ENCODE measurements around the gene IL5.

Gene IL5

GRCh38 chr5:132492386-132493125 lies 50.8 kb downstream of the IL5 start:
- peaks cover 65% of the 10 kb centered on the region for H3K4me1 ChIP-seq (ENCODE audit: control insufficient read depth, low read length)
- no peak overlapping the region for H3K27ac ChIP-seq (ENCODE audit: low read depth, low read length)

More at GRCh38 chr5:132492386-132493125, 50.8 kb downstream of the IL5 start:
- Histone ChIP-seq H3K4me2 (ENCODE audit: low read length) (no peak overlapping the region), H3K36me3 (ENCODE audit: control insufficient read depth, low read length) (peaks cover 10% of the 10 kb centered on the region), H3F3A (ENCODE audit: control insufficient read depth, insufficient read depth) (peaks cover 17% of the 10 kb centered on the region), H3K9me2 (replicated peaks; ENCODE audit: control insufficient read depth, low read length) (no peaks in the 10 kb centered on the region), H3K9me3 (ENCODE audit: control insufficient read depth, insufficient read depth, low read length) (no peaks in the 10 kb centered on the region), H4K20me1 (ENCODE audit: control insufficient read depth, insufficient read depth, low read depth, low read length) (peaks cover 16% of the 10 kb centered on the region), H3K79me2 (ENCODE audit: control insufficient read depth, low read length) (peaks cover 16% of the 10 kb centered on the region), H3K4me3 (ENCODE audit: low read length) (no peak overlapping the region), H3K27me3 (ENCODE audit: control insufficient read depth, low read length) (peaks cover 48% of the 10 kb centered on the region)
- TF ChIP-seq CTCF (IDR thresholded peaks at IDR 0.05; ENCODE audit: low read depth, low read length, poor library complexity, severe bottlenecking) (no peak), EZH2phosphoT487 (IDR thresholded peaks at IDR 0.05; ENCODE audit: borderline replicate concordance, low read length) (no peak)
